Effector CD8-positive, alpha-beta T cell (primary cell): ENCODE measurements around the gene KRT86.

Source experiments
- DNase-seq: peaks from one replicate; lab custom pipeline; 2025; lab: John Stamatoyannopoulos, UW

Gene KRT86

GRCh38 chr12:52316290-52316689 is 41.8 kb downstream of the KRT86 start:
- DNase-seq: no peak

- DNase-seq: no peak
These were observed 42.3 kb downstream of the KRT86 start for GRCh38 chr12:52316701-52317100.

- DNase-seq: no peak
These were observed 43.1 kb downstream of the KRT86 start for GRCh38 chr12:52317468-52318052.

- DNase-seq: no peak
These were observed 44.0 kb downstream of the KRT86 start for GRCh38 chr12:52318241-52318990.

GRCh38 chr12:52319097-52319496 is 44.7 kb downstream of the KRT86 start:
- no peak for DNase-seq

GRCh38 chr12:52320784-52321400 is 46.4 kb downstream of the KRT86 start, which contains the start of gene KRT83:
Gene KRT83 (minus strand): TSS chr12:52321398. CDS start chr12:52321335, 63 bp downstream.
- no peak for DNase-seq

- no peak for DNase-seq
These were observed 47.0 kb downstream of the KRT86 start for GRCh38 chr12:52321418-52321817.

GRCh38 chr12:52322069-52322468 is 47.6 kb downstream of the KRT86 start:
- DNase-seq: no peak

- DNase-seq: no peak
These were observed 48.6 kb downstream of the KRT86 start for GRCh38 chr12:52323001-52323400.

- DNase-seq: no peak
These were observed 49.1 kb downstream of the KRT86 start for GRCh38 chr12:52323416-52324152.

GRCh38 chr12:52324153-52324444 is 49.7 kb downstream of the KRT86 start:
- DNase-seq: no peak

GRCh38 chr12:52327052-52327829 is 52.8 kb downstream of the KRT86 start:
- peak; percentile 56 for DNase-seq

GRCh38 chr12:52327830-52328500 is 53.5 kb downstream of the KRT86 start:
- no peak for DNase-seq

- no peak for DNase-seq
These were observed 56.6 kb downstream of the KRT86 start for GRCh38 chr12:52331039-52331438.

- no peak for DNase-seq
These were observed 57.4 kb downstream of the KRT86 start for GRCh38 chr12:52331833-52332232.

GRCh38 chr12:52332381-52332780 is 57.9 kb downstream of the KRT86 start:
- no peak for DNase-seq

- no peak for DNase-seq
These were observed 58.9 kb downstream of the KRT86 start for GRCh38 chr12:52333321-52333720.

- DNase-seq: no peak
These were observed 59.7 kb downstream of the KRT86 start for GRCh38 chr12:52334185-52334584.

GRCh38 chr12:52335598-52336262 is 61.3 kb downstream of the KRT86 start:
- DNase-seq: no peak

GRCh38 chr12:52336641-52337040 is 62.2 kb downstream of the KRT86 start:
- DNase-seq: no peak

GRCh38 chr12:52337054-52337453 is 62.6 kb downstream of the KRT86 start:
- no peak for DNase-seq
